NB4 (cell line): ENCODE measurements around the gene CDHR3.

Experiments used
- DNase-seq: peaks from one replicate; pipeline ENCODE4 v3.0.0; 2010; ENCODE audit warnings: low read depth
- H3K4me3 ChIP-seq: one replicate; pipeline ENCODE4 v1.5.1; 2011; ENCODE audit warnings: mild to moderate bottlenecking, low read depth, low read length, moderate library complexity
- CTCF ChIP-seq: IDR thresholded peaks from one replicate; pipeline ENCODE4 v1.5.1; 2012; ENCODE audit warnings: low read depth, low read length
- MAX ChIP-seq: IDR thresholded peaks from 2 replicates; pipeline ENCODE4 v1.6.1; 2011; ENCODE audit warnings: low read depth, low read length
- MYC ChIP-seq: IDR thresholded peaks from 2 replicates; pipeline ENCODE4 v1.6.1; 2011; ENCODE audit warnings: low read depth, low read length
- POLR2A ChIP-seq: IDR thresholded peaks from 2 replicates; pipeline ENCODE4 v1.6.1; 2011; ENCODE audit warnings: mild to moderate bottlenecking; ENCODE audit not compliant: insufficient read length; ENCODE audit errors: extremely low read depth

Gene CDHR3

GRCh38 chr7:106067678-106068077 lies 104.6 kb downstream of the CDHR3 start:
- no peak overlapping the region for H3K4me3 ChIP-seq
- DNase-seq: no peak
- TF ChIP-seq MAX (no peak), CTCF (no peak), MYC (no peak), POLR2A (no peak)

- no peak for TF ChIP-seq MAX
- no peak for TF ChIP-seq CTCF
- TF ChIP-seq POLR2A: no peak
- TF ChIP-seq MYC: no peak
- no peak overlapping the region for H3K4me3 ChIP-seq
- DNase-seq: no peak
Observed at GRCh38 chr7:106068538-106068961, 105.5 kb downstream of the CDHR3 start.

GRCh38 chr7:106068986-106069385 lies 105.9 kb downstream of the CDHR3 start:
- H3K4me3 ChIP-seq: no peak overlapping the region
- TF ChIP-seq MAX: no peak
- TF ChIP-seq CTCF: no peak
- TF ChIP-seq MYC: no peak
- no peak for TF ChIP-seq POLR2A
- no peak for DNase-seq

DNA sequence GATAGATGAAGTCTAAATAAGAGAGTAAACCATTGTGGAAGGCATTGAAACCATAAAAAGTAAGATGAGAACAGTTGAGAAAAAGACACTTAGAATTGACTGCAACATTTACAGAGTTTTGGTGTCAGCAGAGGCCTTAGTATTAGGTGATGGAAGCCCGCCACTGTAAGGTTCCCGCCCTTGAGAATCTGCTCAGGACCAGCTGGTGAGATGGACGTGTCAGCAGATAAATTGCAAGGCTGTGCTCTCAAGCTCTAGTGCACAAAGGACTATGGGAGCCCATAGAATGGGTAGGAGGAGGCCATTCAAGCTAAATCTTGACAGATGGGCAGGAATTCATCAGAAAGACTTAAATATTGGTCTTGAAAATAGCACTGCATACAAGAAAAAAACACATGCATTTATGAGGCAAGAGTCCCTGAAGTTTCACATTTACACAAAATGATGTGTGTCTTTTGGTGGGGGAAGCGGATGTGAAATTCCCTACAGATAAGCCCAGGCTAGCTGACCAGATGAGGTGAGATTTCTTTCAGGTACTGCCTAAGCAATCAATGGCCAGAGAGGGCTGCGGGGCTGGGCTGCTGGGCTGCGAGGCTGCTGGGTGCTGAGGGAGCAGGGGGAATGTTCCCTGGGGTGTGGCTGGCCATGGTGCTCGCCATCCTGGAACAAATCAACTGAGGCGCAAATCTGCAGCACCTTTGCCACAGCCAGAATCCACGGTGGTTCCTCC lies 106.6 kb downstream of the CDHR3 start:
- no peak overlapping the region for H3K4me3 ChIP-seq
- TF ChIP-seq MYC (no peak), POLR2A (no peak), MAX (no peak), CTCF (no peak)
- DNase-seq: no peak

DNA sequence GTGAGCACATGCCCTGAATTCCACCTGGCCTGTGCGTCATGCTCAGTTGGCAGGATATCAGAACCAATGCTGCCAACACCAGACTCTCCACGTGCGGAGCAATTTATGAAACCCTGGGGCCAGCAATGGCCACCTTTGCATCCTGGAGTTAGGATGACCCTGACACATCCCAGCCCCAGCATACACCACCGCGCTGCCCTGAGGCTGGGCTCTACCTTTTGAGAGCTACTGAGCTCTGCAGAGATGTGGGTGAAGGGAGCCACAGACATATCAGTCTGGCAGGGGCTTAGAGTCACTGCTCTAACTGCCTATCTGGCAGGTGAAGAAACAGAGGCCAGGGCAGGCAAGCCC lies 107.1 kb downstream of the CDHR3 start:
- DNase-seq: no peak
- TF ChIP-seq MAX (no peak), MYC (no peak), POLR2A (no peak), CTCF (no peak)
- H3K4me3 ChIP-seq: no peak overlapping the region
